A673 (cell line): Measurements from ENCODE around the gene MPDZ. TPM values are rescaled to one million over a fixed set of nuclear protein-coding genes. Genes with fewer than 3 reads are reported as not detected.

Source experiments
- BruUV-seq: library from RNA; stranded (reverse); fragments of 400-500 nt; replicated peaks from 2 replicates; lab custom pipeline; 2021; lab: Mats Ljungman, UMichigan
- CTCF ChIA-PET: fragments of 300-600 bp; sonication (Branson Sonifier 250); formaldehyde crosslinking; loops from one replicate; lab custom pipeline; 2022; ENCODE audit warnings: antibody characterized with exemption; lab: Charles Lee
- POLR2A ChIA-PET: fragments of 300-600 bp; sonication (Branson Sonifier 250); formaldehyde crosslinking; loops from one replicate; lab custom pipeline; 2022; ENCODE audit warnings: antibody characterized with exemption; ENCODE audit not compliant: low non-redundant PET; lab: Charles Lee
- DNase-seq: peaks from one replicate; pipeline ENCODE4 v3.0.0-alpha.2; 2015; ENCODE audit warnings: low spot score
- H3K27ac ChIP-seq: fragments of 200-600 bp; sonication (generic); 2 replicates; pipeline ENCODE4 v1.5.1; 2016; ENCODE audit warnings: mixed run types, low read depth, mild to moderate bottlenecking, mixed read lengths, antibody characterized with exemption, low read length; ENCODE audit not compliant: poor library complexity, severe bottlenecking
- H3K27me3 ChIP-seq: fragments of 200-600 bp; sonication (generic); replicated peaks from 2 replicates; pipeline ENCODE4 v1.6.1; 2017; ENCODE audit warnings: mixed run types, low read depth, mild to moderate bottlenecking, mixed read lengths, antibody characterized with exemption, low read length; ENCODE audit not compliant: insufficient read depth, poor library complexity
- H3K36me3 ChIP-seq: fragments of 200-600 bp; sonication (generic); 2 replicates; pipeline ENCODE4 v1.6.1; 2016; ENCODE audit warnings: mixed run types, mild to moderate bottlenecking, mixed read lengths, antibody characterized with exemption, low read length; ENCODE audit not compliant: insufficient read depth, poor library complexity, severe bottlenecking
- H3K4me1 ChIP-seq: fragments of 200-600 bp; sonication (generic); 2 replicates; pipeline ENCODE4 v1.6.1; 2017; ENCODE audit warnings: mixed run types, mild to moderate bottlenecking, mixed read lengths, antibody characterized with exemption, low read length; ENCODE audit not compliant: insufficient read depth, poor library complexity, severe bottlenecking
- H3K4me3 ChIP-seq: fragments of 200-600 bp; sonication (generic); 2 replicates; pipeline ENCODE4 v1.5.1; 2016; ENCODE audit warnings: low read depth, mixed run types, mild to moderate bottlenecking, mixed read lengths, low read length; ENCODE audit not compliant: poor library complexity, severe bottlenecking
- H3K9me3 ChIP-seq: fragments of 200-600 bp; sonication (generic); 2 replicates; pipeline ENCODE4 v1.6.1; 2016; ENCODE audit warnings: mixed run types, low read depth, mild to moderate bottlenecking, mixed read lengths, antibody characterized with exemption, low read length; ENCODE audit not compliant: poor library complexity, severe bottlenecking
- EZH2 ChIP-seq: fragments of 200-600 bp; sonication (generic); IDR thresholded peaks from 2 replicates; pipeline ENCODE4 v1.6.1; 2017; ENCODE audit warnings: borderline replicate concordance, low read depth, mild to moderate bottlenecking, mixed read lengths, antibody characterized with exemption, low read length; ENCODE audit not compliant: poor library complexity, severe bottlenecking
- intact Hi-C: fragments of 100-400 bp; cut with micrococcal nuclease; formaldehyde crosslinking; loops from one replicate; pipeline ENCODE4 v1.10.0; 2022; ENCODE audit not compliant: unreplicated experiment
- total RNA-seq: library from RNA; stranded (reverse); gene quantifications from 2 replicates; pipeline ENCODE4 v1.2.3, GENCODE V29; 2021
- TF ChIP-seq, protein P1 (sequence below): fragments of 300-800, 200-600 bp; sonication (generic); conservative IDR thresholded peaks from 2 replicates; pipeline ENCODE4 v1.5.1; 2017; ENCODE audit warnings: low read depth, mild to moderate bottlenecking, antibody characterized with exemption, low read length, moderate library complexity, mixed read lengths

Gene MPDZ
- total RNA-seq, 1 experiment from 2014 or later, result 35.1 TPM

DNA sequence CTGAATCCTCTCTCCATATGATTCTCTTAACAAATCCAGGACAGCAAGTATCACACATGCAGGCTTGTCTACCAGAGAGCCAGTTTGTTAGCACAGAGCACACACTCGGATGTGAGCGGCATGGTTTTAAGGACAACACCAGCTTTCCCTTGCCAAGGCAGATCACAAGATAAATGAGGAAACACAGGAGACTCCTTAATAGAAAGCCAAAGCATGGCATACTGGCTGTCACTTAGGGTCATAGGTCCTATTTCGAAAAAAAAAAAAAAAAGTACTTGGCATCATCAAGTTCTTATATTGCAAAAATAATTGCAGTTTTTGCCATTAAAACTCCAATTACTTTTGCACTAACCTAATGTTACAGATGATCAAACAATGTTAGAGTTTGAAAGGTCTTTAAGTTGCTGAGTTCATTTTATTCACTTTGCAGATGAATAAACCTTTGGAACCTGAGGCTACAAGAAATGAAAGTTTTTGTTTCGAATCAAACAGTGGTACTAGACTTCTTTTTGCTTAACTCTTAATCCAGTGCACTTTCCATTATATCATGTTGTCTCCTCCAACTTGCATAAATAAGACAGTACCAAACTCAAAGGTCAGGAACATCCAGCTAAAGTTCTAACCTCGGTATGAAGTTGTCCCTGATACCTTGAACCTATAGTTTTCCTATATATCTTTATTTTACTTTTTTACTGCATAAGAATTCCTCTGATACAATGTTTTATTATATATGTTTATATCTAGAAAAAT is 138.5 kb downstream of the MPDZ start:
- Histone ChIP-seq H3K9me3 (no peaks in the 10 kb centered on the region), H3K36me3 (no peaks in the 10 kb centered on the region), H3K4me1 (peaks cover 63% of the 10 kb centered on the region), H3K4me3 (no peak overlapping the region), H3K27me3 (no peaks in the 10 kb centered on the region), H3K27ac (peak overlapping the region; percentile 35)
- TF ChIP-seq EZH2, result no peak
- TF ChIP-seq, protein P1, sequence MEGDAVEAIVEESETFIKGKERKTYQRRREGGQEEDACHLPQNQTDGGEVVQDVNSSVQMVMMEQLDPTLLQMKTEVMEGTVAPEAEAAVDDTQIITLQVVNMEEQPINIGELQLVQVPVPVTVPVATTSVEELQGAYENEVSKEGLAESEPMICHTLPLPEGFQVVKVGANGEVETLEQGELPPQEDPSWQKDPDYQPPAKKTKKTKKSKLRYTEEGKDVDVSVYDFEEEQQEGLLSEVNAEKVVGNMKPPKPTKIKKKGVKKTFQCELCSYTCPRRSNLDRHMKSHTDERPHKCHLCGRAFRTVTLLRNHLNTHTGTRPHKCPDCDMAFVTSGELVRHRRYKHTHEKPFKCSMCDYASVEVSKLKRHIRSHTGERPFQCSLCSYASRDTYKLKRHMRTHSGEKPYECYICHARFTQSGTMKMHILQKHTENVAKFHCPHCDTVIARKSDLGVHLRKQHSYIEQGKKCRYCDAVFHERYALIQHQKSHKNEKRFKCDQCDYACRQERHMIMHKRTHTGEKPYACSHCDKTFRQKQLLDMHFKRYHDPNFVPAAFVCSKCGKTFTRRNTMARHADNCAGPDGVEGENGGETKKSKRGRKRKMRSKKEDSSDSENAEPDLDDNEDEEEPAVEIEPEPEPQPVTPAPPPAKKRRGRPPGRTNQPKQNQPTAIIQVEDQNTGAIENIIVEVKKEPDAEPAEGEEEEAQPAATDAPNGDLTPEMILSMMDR, result no peak
- CTCF ChIA-PET, result no interaction called here
- intact Hi-C loops, result no loop called here
- BruUV-seq, result no TSS peak
- POLR2A ChIA-PET, result no interaction called here
- no peak for DNase-seq

DNA sequence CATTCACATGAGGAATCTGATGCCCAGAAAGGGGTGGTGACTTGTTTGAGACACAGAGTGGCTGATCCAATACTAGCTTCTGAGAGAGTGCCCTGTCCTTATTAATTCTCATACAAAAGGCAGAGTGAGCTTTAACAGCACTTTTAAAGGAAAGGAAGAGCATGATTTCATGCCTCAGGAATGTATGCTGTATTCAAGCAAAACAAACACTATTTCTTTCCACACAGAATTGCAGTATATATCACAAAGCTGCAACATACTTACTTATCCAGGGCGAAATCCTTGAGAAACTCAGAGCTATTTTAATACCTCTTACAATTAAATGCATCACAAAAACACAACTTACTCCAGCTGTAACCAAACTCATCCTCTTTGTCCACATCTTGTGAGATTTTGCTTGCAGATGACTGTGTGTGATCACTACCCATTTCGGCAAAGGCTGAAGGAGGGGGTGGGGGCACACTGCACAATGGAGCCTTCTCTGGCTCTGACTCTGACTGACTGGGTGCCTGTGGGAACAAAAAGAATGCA is 139.8 kb downstream of the MPDZ start:
- BruUV-seq, result no TSS peak
- intact Hi-C loops, result no loop called here
- peak overlapping the region; percentile 71 for H3K27ac ChIP-seq

DNA sequence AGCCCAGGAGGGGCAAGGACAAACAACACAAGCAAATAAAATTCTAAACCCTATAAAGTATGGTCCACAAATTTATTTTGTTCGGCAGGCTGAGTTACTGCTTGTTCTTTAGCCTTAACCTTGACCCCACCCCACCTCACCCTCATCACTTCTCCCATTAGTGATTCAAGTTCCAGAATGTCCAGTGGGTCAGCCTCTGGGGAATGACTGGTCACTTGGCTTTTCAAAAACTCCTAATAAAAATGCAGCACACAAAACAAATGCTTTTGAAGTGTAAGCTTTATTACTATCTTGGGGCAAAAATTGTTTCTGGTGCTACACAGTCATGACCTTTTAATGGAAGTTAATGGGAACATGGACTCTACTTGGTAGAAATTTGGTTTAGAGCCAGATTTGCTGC is 142.1 kb downstream of the MPDZ start:
- H3K36me3 ChIP-seq, result peaks cover 6% of the 10 kb centered on the region
- H3K9me3 ChIP-seq, result no peaks in the 10 kb centered on the region
- no peak for DNase-seq
- no peak overlapping the region for H3K4me3 ChIP-seq
- ChIA-PET POLR2A (no interaction called here), CTCF (no interaction called here)
- peaks cover 32% of the 10 kb centered on the region for H3K4me1 ChIP-seq
- no TSS peak for BruUV-seq
- TF ChIP-seq, protein P1, result no peak
- TF ChIP-seq EZH2, result no peak
- no peak overlapping the region for H3K27ac ChIP-seq
- H3K27me3 ChIP-seq, result no peaks in the 10 kb centered on the region
- intact Hi-C loops, result no loop called here

More for the DNA sequence above, 139.8 kb downstream of the MPDZ start:
- TF ChIP-seq EZH2, result no peak
- TF ChIP-seq, protein P1, result no peak
- no peak overlapping the region for H3K4me3 ChIP-seq
- DNase-seq, result peak; percentile 79
- peaks cover 55% of the 10 kb centered on the region for H3K4me1 ChIP-seq
- H3K9me3 ChIP-seq, result no peaks in the 10 kb centered on the region
- peaks cover 5% of the 10 kb centered on the region for H3K36me3 ChIP-seq
- H3K27me3 ChIP-seq, result no peaks in the 10 kb centered on the region
- CTCF ChIA-PET, result no interaction called here
- POLR2A ChIA-PET, result interaction anchor here (0.6 kb wide), 1 partner anchor 365 kb away, joined by 5 read pairs; the partner anchor contains the start of gene LURAP1L
